ENCODE measurements around the gene GLT8D2. TPM values are rescaled to one million over a fixed set of nuclear protein-coding genes. Genes with fewer than 3 reads are reported as not detected.
A peak's percentile ranks its signal among the peaks of the same experiment; 100 is the strongest.

GLT8D2 gene
- total and polyA plus RNA-seq, 2 of the 13 experiments (the other 11 are each of a cell fraction or from before 2014, with no cell fraction given): not detected

DNA sequence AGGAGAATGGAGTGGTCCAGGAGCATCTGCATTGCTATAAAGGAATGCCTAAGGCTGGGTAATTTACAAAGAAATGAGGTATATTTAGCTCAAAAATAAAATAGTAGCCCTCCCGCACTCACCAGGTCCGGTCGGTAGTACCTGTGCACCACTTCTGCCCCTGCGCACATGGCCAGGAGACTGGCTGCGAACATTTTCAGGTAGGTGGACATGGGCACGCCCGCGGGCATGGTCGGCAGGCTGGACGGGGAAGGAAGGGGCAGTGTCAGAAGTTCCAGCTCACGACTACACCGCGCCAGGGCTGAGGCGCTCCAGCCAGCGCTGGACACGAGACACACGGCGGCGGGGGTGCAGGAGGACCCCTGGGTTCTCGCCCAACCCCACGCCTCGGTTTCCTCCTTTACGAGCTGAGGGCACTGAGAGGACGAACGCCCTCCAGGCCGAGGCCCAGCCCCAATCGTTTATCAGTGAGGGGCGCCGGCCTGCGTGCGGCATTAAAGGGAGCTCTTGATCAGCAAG, 93.4 kb downstream of the GLT8D2 start:
- FAIRE-seq: no peak
- DNase-seq (ENCODE audit: low spot score): peak; percentile 11
- no peak for TF ChIP-seq ZC3H4 (CRISPR knock-in tag; IDR thresholded peaks at IDR 0.05; ENCODE audit: borderline replicate concordance)
- no peak for TF ChIP-seq ZNF790 (CRISPR knock-in tag; IDR thresholded peaks at IDR 0.05; ENCODE audit: borderline replicate concordance)
- no peak for TF ChIP-seq ZNF432 (CRISPR knock-in tag; IDR thresholded peaks at IDR 0.05; ENCODE audit: borderline replicate concordance)
- peak; percentile 69; the same call in 1 of the 2 replicates for TF ChIP-seq ZMAT3 (CRISPR knock-in tag; conservative IDR thresholded peaks at IDR 0.05)
- 0 out of 2 replicates have a peak, but pooled peaks have one; percentile 30 for TF ChIP-seq NCOA1 (CRISPR knock-in tag; IDR thresholded peaks at IDR 0.05)
- no peak for TF ChIP-seq ZFX (CRISPR knock-in tag; IDR thresholded peaks at IDR 0.05; ENCODE audit: low read depth)
- TF ChIP-seq GTF2F1 (IDR thresholded peaks at IDR 0.05; ENCODE audit: low read length): no peak
- TF ChIP-seq THAP11 (CRISPR knock-in tag; IDR thresholded peaks at IDR 0.05): no peak
- no peak for TF ChIP-seq MYNN (CRISPR knock-in tag; IDR thresholded peaks at IDR 0.05; ENCODE audit: low read depth)
- TF ChIP-seq SNAI1 (CRISPR knock-in tag; IDR thresholded peaks at IDR 0.05; ENCODE audit: borderline replicate concordance): no peak
- TF ChIP-seq JUNB (CRISPR knock-in tag; IDR thresholded peaks at IDR 0.05; ENCODE audit: borderline replicate concordance): no peak
- TF ChIP-seq SMARCE1 (IDR thresholded peaks at IDR 0.05; ENCODE audit: borderline replicate concordance): no peak
- no peak for TF ChIP-seq RFX5 (IDR thresholded peaks at IDR 0.05; ENCODE audit: low read depth, low read length)
- no peak for TF ChIP-seq ZNF274 (CRISPR knock-in tag; IDR thresholded peaks at IDR 0.05)
- TF ChIP-seq ZSCAN12 (CRISPR knock-in tag; IDR thresholded peaks at IDR 0.05): no peak
- TF ChIP-seq, protein P1, sequence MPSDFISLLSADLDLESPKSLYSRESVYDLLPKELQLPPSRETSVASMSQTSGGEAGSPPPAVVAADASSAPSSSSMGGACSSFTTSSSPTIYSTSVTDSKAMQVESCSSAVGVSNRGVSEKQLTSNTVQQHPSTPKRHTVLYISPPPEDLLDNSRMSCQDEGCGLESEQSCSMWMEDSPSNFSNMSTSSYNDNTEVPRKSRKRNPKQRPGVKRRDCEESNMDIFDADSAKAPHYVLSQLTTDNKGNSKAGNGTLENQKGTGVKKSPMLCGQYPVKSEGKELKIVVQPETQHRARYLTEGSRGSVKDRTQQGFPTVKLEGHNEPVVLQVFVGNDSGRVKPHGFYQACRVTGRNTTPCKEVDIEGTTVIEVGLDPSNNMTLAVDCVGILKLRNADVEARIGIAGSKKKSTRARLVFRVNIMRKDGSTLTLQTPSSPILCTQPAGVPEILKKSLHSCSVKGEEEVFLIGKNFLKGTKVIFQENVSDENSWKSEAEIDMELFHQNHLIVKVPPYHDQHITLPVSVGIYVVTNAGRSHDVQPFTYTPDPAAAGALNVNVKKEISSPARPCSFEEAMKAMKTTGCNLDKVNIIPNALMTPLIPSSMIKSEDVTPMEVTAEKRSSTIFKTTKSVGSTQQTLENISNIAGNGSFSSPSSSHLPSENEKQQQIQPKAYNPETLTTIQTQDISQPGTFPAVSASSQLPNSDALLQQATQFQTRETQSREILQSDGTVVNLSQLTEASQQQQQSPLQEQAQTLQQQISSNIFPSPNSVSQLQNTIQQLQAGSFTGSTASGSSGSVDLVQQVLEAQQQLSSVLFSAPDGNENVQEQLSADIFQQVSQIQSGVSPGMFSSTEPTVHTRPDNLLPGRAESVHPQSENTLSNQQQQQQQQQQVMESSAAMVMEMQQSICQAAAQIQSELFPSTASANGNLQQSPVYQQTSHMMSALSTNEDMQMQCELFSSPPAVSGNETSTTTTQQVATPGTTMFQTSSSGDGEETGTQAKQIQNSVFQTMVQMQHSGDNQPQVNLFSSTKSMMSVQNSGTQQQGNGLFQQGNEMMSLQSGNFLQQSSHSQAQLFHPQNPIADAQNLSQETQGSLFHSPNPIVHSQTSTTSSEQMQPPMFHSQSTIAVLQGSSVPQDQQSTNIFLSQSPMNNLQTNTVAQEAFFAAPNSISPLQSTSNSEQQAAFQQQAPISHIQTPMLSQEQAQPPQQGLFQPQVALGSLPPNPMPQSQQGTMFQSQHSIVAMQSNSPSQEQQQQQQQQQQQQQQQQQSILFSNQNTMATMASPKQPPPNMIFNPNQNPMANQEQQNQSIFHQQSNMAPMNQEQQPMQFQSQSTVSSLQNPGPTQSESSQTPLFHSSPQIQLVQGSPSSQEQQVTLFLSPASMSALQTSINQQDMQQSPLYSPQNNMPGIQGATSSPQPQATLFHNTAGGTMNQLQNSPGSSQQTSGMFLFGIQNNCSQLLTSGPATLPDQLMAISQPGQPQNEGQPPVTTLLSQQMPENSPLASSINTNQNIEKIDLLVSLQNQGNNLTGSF (CRISPR knock-in tag; IDR thresholded peaks at IDR 0.05): no peak
- 0 out of 2 replicates have a peak, but pooled peaks have one; percentile 63 for TF ChIP-seq ZNF292 (CRISPR knock-in tag; IDR thresholded peaks at IDR 0.05; ENCODE audit: borderline replicate concordance, low read depth)
- no peak for TF ChIP-seq MIXL1 (CRISPR knock-in tag; IDR thresholded peaks at IDR 0.05)
- TF ChIP-seq FOXM1 (CRISPR knock-in tag; IDR thresholded peaks at IDR 0.05): no peak
- no peak for TF ChIP-seq KDM2A (CRISPR knock-in tag; IDR thresholded peaks at IDR 0.05; ENCODE audit: borderline replicate concordance, low read depth)
- TF ChIP-seq, protein P2, sequence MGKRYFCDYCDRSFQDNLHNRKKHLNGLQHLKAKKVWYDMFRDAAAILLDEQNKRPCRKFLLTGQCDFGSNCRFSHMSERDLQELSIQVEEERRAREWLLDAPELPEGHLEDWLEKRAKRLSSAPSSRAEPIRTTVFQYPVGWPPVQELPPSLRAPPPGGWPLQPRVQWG (CRISPR knock-in tag; IDR thresholded peaks at IDR 0.05; ENCODE audit: borderline replicate concordance, low read depth): no peak
- TF ChIP-seq ZBTB3 (CRISPR knock-in tag; IDR thresholded peaks at IDR 0.05; ENCODE audit: borderline replicate concordance, low read depth): no peak

More for the DNA sequence above, 93.4 kb downstream of the GLT8D2 start:
- Histone ChIP-seq H3K27me3 (ENCODE audit: control insufficient read depth in 1 of 2, insufficient read depth in 2 of 2, low read length in 2 of 2) (no peaks in the 10 kb centered on the region; a peak in 1 of 5 replicates), H3K4me3 (replicated peaks in 1 of 3; ENCODE audit: insufficient read depth in 1 of 3, low read depth in 2 of 3, low read length in 3 of 3) (peak overlapping the region; percentile 86 to 90 (median 88)), H4K20me1 (ENCODE audit: insufficient read depth, low read length) (no peaks in the 10 kb centered on the region), H3K9ac (ENCODE audit: insufficient read depth, low read depth, low read length) (peak overlapping the region; percentile 83), H3K27ac (ENCODE audit: extremely low read length, insufficient read depth, low read length) (peak overlapping the region; percentile 92), H3K36me3 (replicated peaks in 1 of 2; ENCODE audit: control insufficient read depth in 1 of 2, insufficient read depth in 2 of 2, low read length in 2 of 2) (peaks cover 4 to 21% of the 10 kb centered on the region in 2 experiments), H3K4me1 (ENCODE audit: insufficient read depth, low read length) (peaks cover 47% of the 10 kb centered on the region), H2AFZ (ENCODE audit: low read length) (no peak overlapping the region), H3K4me2 (ENCODE audit: low read depth, low read length) (peak overlapping the region; percentile 95), H3K79me2 (ENCODE audit: insufficient read depth, low read length) (peaks cover 23% of the 10 kb centered on the region), H3K9me3 (ENCODE audit: low read length) (no peaks in the 10 kb centered on the region)
- 0% methylated on average over 11 of the region's 31 CpGs for WGBS (ENCODE audit: low lambda C conversion rate)
- intact Hi-C loops (cut with micrococcal nuclease; ENCODE audit: unreplicated experiment): loop anchor here (1.0 kb wide), 2 partner anchors 9 to 26 kb away; partner anchors contain the start of genes HSP90B1 and TDG
- in situ Hi-C loops (cut with HindIII; ENCODE audit: extremely low pct_ligation_motif_present, low pct_unique_long_range_greater_than_20kb): no loop called here
- peak; percentile 66 for ATAC-seq
- POLR2A ChIA-PET: interaction anchor here (0.9 to 6.2 kb wide), 4 partner anchors 10 to 26 kb away, joined by 3 to 118 read pairs (median 13); partner anchors contain the start of genes HSP90B1 and TDG
- CTCF ChIA-PET (ENCODE audit: low intra/inter-chr PET ratio, low total read pairs): no interaction called here
- BruUV-seq (replicated peaks): TSS peak; percentile 57
